H1 (cell line): ENCODE results near the gene TGM6. TPM values are rescaled to one million over a fixed set of nuclear protein-coding genes. Genes with fewer than 3 reads are reported as not detected.

ENCODE experiments used
- CTCF ChIA-PET: fragments of 300-600 bp; sonication (Branson Sonifier 250); formaldehyde crosslinking; loops from one replicate; lab custom pipeline; 2021; ENCODE audit not compliant: partially characterized antibody; lab: Charles Lee
- POLR2A ChIA-PET: fragments of 300-600 bp; sonication (Branson Sonifier 250); formaldehyde crosslinking; loops from one replicate; lab custom pipeline; 2021; ENCODE audit warnings: inconsistent platforms; ENCODE audit not compliant: partially characterized antibody; lab: Charles Lee
- DNase-seq, 2 experiments: peaks; one replicate each; pipeline versions ENCODE4 v3.0.0 to v3.0.0-alpha.2; 2010 to 2022; ENCODE audit warnings: low spot score in 2 of 2, low read depth in 1 of 2, mixed read lengths in 1 of 2
- FAIRE-seq: peaks from 2 replicates; lab custom pipeline; 2011; peaks lifted over from hg19 to GRCh38; lab: Jason Lieb, UNC
- H2AFZ ChIP-seq: 2 replicates; pipeline ENCODE4 v1.8.1; 2012; ENCODE audit warnings: low read length, inconsistent platforms
- H2AK5ac ChIP-seq: 2 replicates; pipeline ENCODE4 v1.6.1; 2013; ENCODE audit warnings: low read depth, low read length
- H2BK120ac ChIP-seq: replicated peaks from 2 replicates; pipeline ENCODE3; 2013; ENCODE audit warnings: low read depth, low read length, inconsistent platforms
- H2BK12ac ChIP-seq: 2 replicates; pipeline ENCODE4 v1.6.1; 2013; ENCODE audit warnings: low read depth, low read length
- H2BK15ac ChIP-seq: 2 replicates; pipeline ENCODE4 v1.6.1; 2013; ENCODE audit warnings: low read length
- H2BK20ac ChIP-seq: 2 replicates; pipeline ENCODE4 v1.6.1; 2013; ENCODE audit warnings: low read length
- H2BK5ac ChIP-seq: 2 replicates; pipeline ENCODE4 v1.6.1; 2013; ENCODE audit warnings: low read depth, low read length
- H3K14ac ChIP-seq: 2 replicates; pipeline ENCODE4 v1.6.1; 2013; ENCODE audit warnings: inconsistent platforms; ENCODE audit not compliant: insufficient read length
- H3K18ac ChIP-seq: 2 replicates; pipeline ENCODE4 v1.6.1; 2013; ENCODE audit warnings: low read length; ENCODE audit errors: extremely low read depth
- H3K23ac ChIP-seq: 2 replicates; pipeline ENCODE4 v1.6.1; 2013; ENCODE audit warnings: inconsistent platforms; ENCODE audit not compliant: insufficient read length
- H3K23me2 ChIP-seq: 2 replicates; pipeline ENCODE4 v1.6.1; 2013; ENCODE audit warnings: low read depth, low read length
- H3K27ac ChIP-seq: 2 replicates; pipeline ENCODE4 v1.6.1; 2011; ENCODE audit warnings: low read depth, low read length, inconsistent platforms
- H3K27me3 ChIP-seq, 4 experiments: replicated peaks in 1 of 4; 1 replicate in 1 of 4; 2 replicates in 3 of 4; pipeline versions ENCODE4 v1.6.1 to v1.8.1; 2011 to 2013; ENCODE audit warnings: low read length in 3 of 4, mild to moderate bottlenecking in 3 of 4, inconsistent platforms in 2 of 4, mixed read lengths in 2 of 4, moderate library complexity in 1 of 4; ENCODE audit not compliant: control insufficient read depth in 3 of 4, insufficient read depth in 3 of 4; ENCODE audit errors: extremely low read depth in 1 of 4
- H3K36me3 ChIP-seq, 4 experiments: 2 replicates each; pipeline versions ENCODE4 v1.6.1 to v1.8.1; 2011 to 2013; ENCODE audit warnings: mild to moderate bottlenecking in 4 of 4, low read length in 3 of 4, moderate library complexity in 2 of 4, control low read depth in 1 of 4, inconsistent platforms in 1 of 4; ENCODE audit not compliant: insufficient read depth in 4 of 4, control insufficient read depth in 2 of 4
- H3K4ac ChIP-seq: replicated peaks from 2 replicates; pipeline ENCODE3; 2013; ENCODE audit warnings: low read length, low read depth, mixed read lengths, inconsistent platforms; ENCODE audit not compliant: insufficient read length
- H3K4me1 ChIP-seq, 4 experiments: replicated peaks in 1 of 4; 1 replicate in 1 of 4; 2 replicates in 3 of 4; pipeline versions ENCODE4 v1.6.1 to v1.8.1; 2011 to 2013; ENCODE audit warnings: low read length in 3 of 4, inconsistent platforms in 2 of 4, mixed read lengths in 1 of 4; ENCODE audit not compliant: insufficient read depth in 4 of 4, control insufficient read depth in 3 of 4
- H3K4me2 ChIP-seq, 2 experiments: 2 replicates each; pipeline versions ENCODE4 v1.6.1 to v1.8.1; 2011 to 2013; ENCODE audit warnings: low read depth in 2 of 2, low read length in 2 of 2, control low read depth in 1 of 2, inconsistent platforms in 1 of 2, mild to moderate bottlenecking in 1 of 2; ENCODE audit not compliant: insufficient read depth in 1 of 2
- H3K4me3 ChIP-seq, 4 experiments: fragments of 200-600, 300-600 bp in 1 of 4; sonication (generic), shearing (Covaris generic), sonication (Bioruptor Twin) in 1 of 4; 2 replicates each; pipeline versions ENCODE4 v1.5.1 to v1.8.1; 2011 to 2016; ENCODE audit warnings: low read length in 4 of 4, low read depth in 3 of 4, control low read depth in 2 of 4, inconsistent platforms in 2 of 4, mild to moderate bottlenecking in 2 of 4, mixed read lengths in 1 of 4, moderate library complexity in 1 of 4; ENCODE audit not compliant: insufficient read depth in 2 of 4; ENCODE audit errors: extremely low read depth in 1 of 4
- H3K56ac ChIP-seq: replicated peaks from 2 replicates; pipeline ENCODE3; 2013; ENCODE audit warnings: low read depth, mild to moderate bottlenecking, mixed read lengths, low read length, inconsistent platforms; ENCODE audit not compliant: insufficient read length
- H3K79me1 ChIP-seq: 2 replicates; pipeline ENCODE4 v1.6.1; 2013; ENCODE audit warnings: low read depth, low read length, control low read depth
- H3K79me2 ChIP-seq, 2 experiments: 2 replicates each; pipeline versions ENCODE4 v1.6.1 to v1.8.1; 2012 to 2013; ENCODE audit warnings: low read length in 2 of 2, mild to moderate bottlenecking in 2 of 2, inconsistent platforms in 1 of 2; ENCODE audit not compliant: insufficient read depth in 2 of 2, control insufficient read depth in 1 of 2
- H3K9ac ChIP-seq, 4 experiments: replicated peaks in 1 of 4; 1 replicate in 1 of 4; 2 replicates in 3 of 4; pipeline versions ENCODE4 v1.6.1 to v1.8.1; 2011 to 2013; ENCODE audit warnings: low read depth in 3 of 4, low read length in 3 of 4, control low read depth in 2 of 4, mild to moderate bottlenecking in 2 of 4, moderate library complexity in 2 of 4, inconsistent platforms in 1 of 4; ENCODE audit errors: extremely low read depth in 1 of 4
- H3K9me3 ChIP-seq, 2 experiments: 2 replicates each; pipeline versions ENCODE4 v1.6.1 to v1.8.1; 2012 to 2013; ENCODE audit warnings: mild to moderate bottlenecking in 2 of 2, moderate library complexity in 2 of 2, control low read depth in 1 of 2, inconsistent platforms in 1 of 2, low read depth in 1 of 2, low read length in 1 of 2, mixed read lengths in 1 of 2; ENCODE audit not compliant: insufficient read depth in 2 of 2
- H4K20me1 ChIP-seq, 2 experiments: replicated peaks in 1 of 2; 2 replicates each; pipeline versions ENCODE3 to v1.8.1; 2011 to 2013; ENCODE audit warnings: inconsistent platforms in 2 of 2, low read length in 2 of 2, mild to moderate bottlenecking in 1 of 2; ENCODE audit not compliant: insufficient read depth in 2 of 2, control insufficient read depth in 1 of 2
- H4K5ac ChIP-seq: 2 replicates; pipeline ENCODE4 v1.6.1; 2013; ENCODE audit warnings: low read length, low read depth, mixed read lengths, inconsistent platforms; ENCODE audit not compliant: insufficient read length
- H4K8ac ChIP-seq: 2 replicates; pipeline ENCODE4 v1.8.0; 2013; ENCODE audit warnings: mild to moderate bottlenecking, moderate library complexity, low read length, inconsistent platforms; ENCODE audit not compliant: insufficient read depth; ENCODE audit errors: extremely low read depth
- H4K91ac ChIP-seq: replicated peaks from 2 replicates; pipeline ENCODE3; 2013; ENCODE audit warnings: low read length, mixed read lengths, inconsistent platforms; ENCODE audit not compliant: insufficient read length
- EP300 ChIP-seq, 2 experiments: IDR thresholded peaks; 1 replicate in 1 of 2; 2 replicates in 1 of 2; pipeline ENCODE4 v1.6.1; 2011 to 2012; ENCODE audit warnings: low read depth in 2 of 2, low read length in 2 of 2, mild to moderate bottlenecking in 2 of 2, borderline replicate concordance in 1 of 2, inconsistent platforms in 1 of 2, moderate library complexity in 1 of 2
- EZH2 ChIP-seq: fragments of 200-600 bp; sonication (generic); IDR thresholded peaks from 2 replicates; pipeline ENCODE4 v1.7.1; 2012; ENCODE audit warnings: low read depth, mild to moderate bottlenecking, moderate library complexity, low read length, inconsistent platforms; ENCODE audit not compliant: severe bottlenecking
- JUND ChIP-seq: IDR thresholded peaks from 2 replicates; pipeline ENCODE4 v1.6.1; 2011; ENCODE audit warnings: mild to moderate bottlenecking, improper control_type of control experiment, low read length
- KDM4A ChIP-seq: IDR thresholded peaks from one replicate; pipeline ENCODE4 v1.7.1; 2012; ENCODE audit warnings: low read depth, mild to moderate bottlenecking, moderate library complexity, low read length, inconsistent platforms; ENCODE audit not compliant: severe bottlenecking
- POLR2A ChIP-seq, 2 experiments: IDR thresholded peaks; 1 replicate in 1 of 2; 2 replicates in 1 of 2; pipeline ENCODE4 v1.6.1; 2011; ENCODE audit warnings: low read depth in 2 of 2, low read length in 2 of 2, mild to moderate bottlenecking in 2 of 2; ENCODE audit errors: control extremely low read depth in 1 of 2
- WGBS, 2 experiments: shearing (Covaris generic) in 1 of 2; methylation state at CpG; one replicate each; pipeline versions ENCODE4 v1.1.6 to v1.1.7; 2013 to 2015; ENCODE audit warnings: low lambda C conversion rate in 2 of 2, mixed read lengths in 2 of 2, inconsistent platforms in 1 of 2, low coverage in 1 of 2, missing lambda C conversion rate in 1 of 2; ENCODE audit not compliant: insufficient replicate concordance in 2 of 2, insufficient coverage in 1 of 2, insufficient read length in 1 of 2; ENCODE audit errors: extremely low coverage in 1 of 2, missing lambda C conversion rate in 1 of 2; 5-methylcytosine and 5-hydroxymethylcytosine counted together
- polyA plus RNA-seq, 7 experiments: library from polyadenylated mRNA; depleted of rRNA in 3 of 7; stranded (reverse) in 5 of 7; unstranded in 2 of 7; fragments of >200 nt in 5 of 7; fragments of 200-250 nt in 2 of 7; gene quantifications; 1 replicate in 5 of 7; 2 replicates in 1 of 7; 4 replicates in 1 of 7; pipeline versions ENCODE4 v1.2.1 to v1.2.3, GENCODE V29; 2011 to 2013; ENCODE audit warnings: missing spikeins in 2 of 7, mixed read lengths in 2 of 7
- total RNA-seq: library from RNA; stranded (reverse); fragmentation: NEBNext Ultra II Directional; extraction: Animal tissue kit (Norgen Biotek cat#: 25700); gene quantifications from 2 replicates; pipeline ENCODE4 v1.2.1, GENCODE V29; 2021
- TF ChIP-seq, protein P1 (sequence below): IDR thresholded peaks from 2 replicates; pipeline ENCODE4 v1.6.1; 2012; ENCODE audit warnings: low read length, inconsistent platforms

TGM6 gene
- total and polyA plus RNA-seq, 2 of the 8 experiments (the other 6 are each of a cell fraction or from before 2014, with no cell fraction given): 0.03 TPM; not detected in 1

DNA sequence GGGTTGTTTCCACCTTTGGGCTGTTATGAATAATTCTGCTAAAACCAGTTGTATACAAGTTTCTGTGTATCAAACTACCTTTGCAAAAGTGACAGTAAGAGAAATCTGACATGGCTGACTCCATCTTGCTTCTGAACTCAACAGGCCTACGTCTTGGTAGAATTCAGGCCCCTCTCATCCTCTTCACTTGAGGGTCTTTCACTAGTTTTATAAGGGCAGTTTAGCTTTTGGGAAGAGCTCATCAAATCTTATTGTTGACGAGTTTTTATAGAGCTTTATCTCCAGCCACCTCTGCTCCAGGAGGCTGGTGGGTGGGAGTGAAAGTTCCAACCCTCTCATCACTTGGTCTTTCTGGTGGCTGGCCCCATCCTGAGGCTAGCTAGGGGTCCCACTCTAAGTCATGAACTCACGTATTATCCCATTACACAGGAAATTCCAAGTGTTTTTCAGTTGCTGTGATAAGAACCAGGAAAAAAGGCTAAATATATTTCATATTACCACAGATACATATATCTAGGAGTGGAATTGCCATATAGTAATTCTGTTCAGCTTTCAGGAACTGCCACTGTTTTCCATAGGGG is 78.3 kb downstream of the TGM6 start:
- no peak overlapping the region for H3K56ac ChIP-seq
- no peak overlapping the region for H3K27ac ChIP-seq
- H3K36me3 ChIP-seq: peaks cover 34 to 53% (median 43%) of the 10 kb centered on the region in 4 experiments
- no peaks in the 10 kb centered on the region; the same call in 1 of the 2 replicates for H3K79me1 ChIP-seq
- WGBS, 2 experiments: 89% methylated on average over 3 of the region's 3 CpGs; no CpG with 5 or more reads in 1 of the 2 experiments
- no peak for FAIRE-seq
- no peaks in the 10 kb centered on the region for H3K27me3 ChIP-seq
- H3K9ac ChIP-seq: no peak overlapping the region
- no peaks in the 10 kb centered on the region for H3K9me3 ChIP-seq
- H4K20me1 ChIP-seq: peaks cover 8 to 9% of the 10 kb centered on the region in 2 experiments
- no peak overlapping the region for H2AFZ ChIP-seq
- no peaks in the 10 kb centered on the region for H3K4me1 ChIP-seq
- H3K79me2 ChIP-seq: peaks cover 0 to 3% of the 10 kb centered on the region in 2 experiments; a peak in 1 of 4 replicates
- H3K18ac ChIP-seq: no peak overlapping the region
- no peak overlapping the region for H2BK5ac ChIP-seq
- ChIA-PET POLR2A (interaction anchor here (1.0 to 8.0 kb wide), 4 partner anchors 10 to 194 kb away, joined by 3 to 119 read pairs (median 4); partner anchors contain the start of genes NOP56 and SNRPB), CTCF (interaction anchor here (0.7 to 1.2 kb wide), 2 partner anchors 9 to 72 kb away, joined by 3 read pairs; no protein-coding TSS in a partner anchor)
- H3K4ac ChIP-seq: no peak overlapping the region
- H3K23ac ChIP-seq: no peak overlapping the region
- no peak overlapping the region for H2BK20ac ChIP-seq
- H3K4me3 ChIP-seq: no peak overlapping the region
- no peak overlapping the region for H2AK5ac ChIP-seq
- H3K14ac ChIP-seq: no peak overlapping the region
- DNase-seq: no peak
- H2BK120ac ChIP-seq: no peak overlapping the region
- H4K91ac ChIP-seq: no peak overlapping the region
- H4K5ac ChIP-seq: no peak overlapping the region
- H3K4me2 ChIP-seq: no peak overlapping the region
- H2BK15ac ChIP-seq: no peak overlapping the region
- no peak for TF ChIP-seq KDM4A
- no peak for TF ChIP-seq EP300 (IDR thresholded peaks at IDR 0.05; ENCODE audit: borderline replicate concordance in 1 of 2, low read depth in 2 of 2, low read length in 2 of 2)
- TF ChIP-seq EZH2: no peak
- TF ChIP-seq, protein P1, sequence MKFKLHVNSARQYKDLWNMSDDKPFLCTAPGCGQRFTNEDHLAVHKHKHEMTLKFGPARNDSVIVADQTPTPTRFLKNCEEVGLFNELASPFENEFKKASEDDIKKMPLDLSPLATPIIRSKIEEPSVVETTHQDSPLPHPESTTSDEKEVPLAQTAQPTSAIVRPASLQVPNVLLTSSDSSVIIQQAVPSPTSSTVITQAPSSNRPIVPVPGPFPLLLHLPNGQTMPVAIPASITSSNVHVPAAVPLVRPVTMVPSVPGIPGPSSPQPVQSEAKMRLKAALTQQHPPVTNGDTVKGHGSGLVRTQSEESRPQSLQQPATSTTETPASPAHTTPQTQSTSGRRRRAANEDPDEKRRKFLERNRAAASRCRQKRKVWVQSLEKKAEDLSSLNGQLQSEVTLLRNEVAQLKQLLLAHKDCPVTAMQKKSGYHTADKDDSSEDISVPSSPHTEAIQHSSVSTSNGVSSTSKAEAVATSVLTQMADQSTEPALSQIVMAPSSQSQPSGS: no peak
- peak in 1 of 2 experiments; percentile 50; a peak in 1 of 3 replicates for TF ChIP-seq POLR2A (IDR thresholded peaks at IDR 0.05; ENCODE audit: control extremely low read depth in 1 of 2, low read depth in 2 of 2, low read length in 2 of 2)
- TF ChIP-seq JUND: no peak
- H2BK12ac ChIP-seq: no peak overlapping the region
- no peak overlapping the region for H4K8ac ChIP-seq
- H3K23me2 ChIP-seq: no peaks in the 10 kb centered on the region
